GM19043 (cell line): Measurements from ENCODE around the gene TOX3.

Source experiments
- ATAC-seq: cut with Tn5 transposase; IDR thresholded peaks from one replicate; pipeline ENCODE4 v1.9.1; 2021; ENCODE audit warnings: low read depth; ENCODE audit not compliant: unreplicated experiment

The TOX3 gene

DNA sequence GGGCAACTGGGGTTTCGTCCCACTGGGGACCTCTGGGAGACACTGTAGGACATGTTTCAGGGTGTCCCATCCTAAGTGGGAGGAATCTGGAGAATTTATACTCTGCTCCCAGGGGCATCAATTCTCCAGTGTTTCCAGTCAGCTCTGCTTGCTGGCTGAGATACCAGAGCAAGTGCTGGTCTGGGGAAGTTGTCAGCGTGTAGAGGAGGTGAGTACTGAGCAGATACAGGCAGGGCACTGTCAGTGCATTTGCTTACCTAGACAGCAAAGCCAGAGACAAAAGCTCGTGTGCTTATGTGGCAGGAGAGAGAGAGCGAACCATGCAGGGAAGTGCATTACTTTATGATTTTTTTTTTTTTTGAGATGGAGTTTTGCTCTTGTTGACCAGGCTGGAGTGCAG lies 20.2 kb upstream of the TOX3 start:
- ATAC-seq: no peak

DNA sequence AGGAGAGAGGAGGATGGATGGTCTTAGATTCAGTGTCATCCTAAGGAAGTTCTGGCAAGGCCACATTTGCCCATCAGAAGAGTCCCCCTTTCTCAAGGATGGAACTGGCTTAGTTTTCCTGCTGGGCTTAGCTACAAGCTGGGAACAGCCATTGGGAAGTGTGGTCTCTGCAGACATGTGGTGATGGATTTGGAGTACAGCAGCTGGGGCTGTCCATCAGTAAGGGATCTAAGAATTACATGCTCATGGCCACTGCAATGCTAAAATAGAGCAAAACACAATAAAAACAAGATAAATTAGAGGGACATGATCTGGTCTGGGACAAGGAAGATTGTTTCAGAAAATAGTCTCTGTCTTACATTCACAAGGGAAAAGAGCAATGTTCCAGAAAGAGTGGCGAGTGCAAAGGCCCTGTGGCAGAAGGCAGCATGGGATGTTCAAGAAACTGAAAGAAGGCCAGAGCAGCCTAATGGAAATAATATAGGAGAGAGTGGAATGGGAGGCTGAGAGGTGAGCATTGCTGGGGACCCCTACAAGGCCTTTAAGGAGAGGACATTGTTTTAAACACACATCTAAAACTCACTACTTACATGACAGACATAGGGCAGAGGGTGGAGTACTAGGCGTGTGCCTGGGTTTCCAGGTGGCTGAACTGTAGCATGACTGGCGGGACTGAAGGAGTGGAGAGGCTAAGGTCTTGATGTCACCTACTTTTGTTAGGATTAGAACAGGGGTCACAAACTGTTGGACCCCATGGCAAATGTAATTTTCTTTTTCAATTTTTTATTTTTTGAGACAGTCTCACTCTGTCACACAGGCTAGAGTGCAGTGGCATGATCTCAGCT lies 17.0 kb upstream of the TOX3 start:
- no peak for ATAC-seq

DNA sequence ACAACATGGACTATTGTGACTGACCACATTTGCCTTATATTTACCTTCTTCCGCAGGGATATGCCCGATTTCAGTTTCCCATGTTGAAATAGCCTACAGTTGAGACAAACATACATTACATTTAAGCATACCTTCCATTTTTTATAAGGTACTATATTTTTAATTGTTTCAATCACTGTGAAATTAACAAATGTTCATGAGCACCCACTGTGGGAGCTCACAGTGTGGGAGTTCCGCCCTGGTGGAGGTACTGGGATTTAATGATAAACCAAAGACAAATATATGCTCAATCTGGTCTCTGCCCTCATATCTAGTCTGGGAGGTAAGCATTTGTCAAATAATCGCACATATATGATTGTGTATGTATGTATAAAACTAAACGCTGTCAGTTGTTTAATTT lies 15.8 kb upstream of the TOX3 start:
- ATAC-seq: no peak

DNA sequence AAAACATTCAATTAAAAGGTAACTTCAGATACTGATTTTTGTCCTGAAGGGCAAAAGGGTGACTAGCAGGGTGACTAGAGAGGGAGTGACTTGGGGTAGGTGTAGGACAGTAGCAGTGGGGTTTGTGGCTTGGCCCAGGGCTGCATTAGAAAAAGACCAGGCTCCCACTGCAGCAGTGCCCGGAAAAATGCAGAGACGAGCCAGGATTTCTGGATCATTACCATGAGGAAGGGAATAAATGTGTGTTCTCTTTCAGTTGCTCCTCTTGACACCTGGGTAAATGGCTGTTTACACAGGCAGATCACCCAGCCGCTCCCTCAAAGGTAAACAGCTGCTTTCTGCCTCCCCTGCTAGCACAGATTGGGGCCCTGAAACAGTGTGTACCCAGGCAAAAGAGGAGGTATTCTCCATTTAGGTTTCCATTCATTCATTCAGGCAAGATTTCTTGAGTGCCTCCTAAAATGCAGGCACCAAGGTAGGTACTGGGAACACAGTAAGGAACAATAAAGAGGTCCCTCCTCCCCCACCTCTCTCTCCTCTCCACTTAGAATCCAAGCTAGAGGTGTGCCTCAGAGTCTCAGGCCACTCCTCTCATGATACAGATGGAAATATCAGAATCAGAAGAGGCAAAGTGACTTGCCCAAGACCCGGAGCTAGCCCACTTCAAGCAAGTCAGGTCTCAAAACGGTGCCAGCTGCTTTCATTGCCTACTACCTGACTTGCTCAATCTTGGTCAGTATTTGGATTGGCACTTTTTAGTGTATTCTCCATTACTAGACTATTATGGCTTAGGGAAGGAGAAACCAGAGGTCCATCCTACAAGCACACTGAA lies 15.2 kb upstream of the TOX3 start:
- ATAC-seq: no peak

DNA sequence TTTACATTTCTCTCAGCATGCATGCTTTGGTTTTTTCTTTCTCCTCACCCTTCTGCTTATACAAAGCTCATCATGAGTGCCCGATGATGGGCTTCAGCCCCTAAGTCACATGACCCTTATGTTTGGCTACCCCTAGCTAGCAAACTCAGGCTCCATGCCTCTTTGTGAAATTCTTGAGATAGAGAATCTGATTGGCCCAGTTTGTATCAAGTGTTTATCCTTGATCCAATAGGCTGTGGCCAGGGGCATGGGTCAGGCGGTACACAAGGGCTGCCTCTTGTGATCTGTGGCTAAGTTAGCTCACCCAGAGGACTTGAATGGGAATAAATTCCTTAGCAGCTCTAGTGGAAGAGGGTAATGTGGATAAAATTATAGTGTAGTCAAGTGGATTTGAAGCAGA lies 11.5 kb upstream of the TOX3 start:
- ATAC-seq: no peak

DNA sequence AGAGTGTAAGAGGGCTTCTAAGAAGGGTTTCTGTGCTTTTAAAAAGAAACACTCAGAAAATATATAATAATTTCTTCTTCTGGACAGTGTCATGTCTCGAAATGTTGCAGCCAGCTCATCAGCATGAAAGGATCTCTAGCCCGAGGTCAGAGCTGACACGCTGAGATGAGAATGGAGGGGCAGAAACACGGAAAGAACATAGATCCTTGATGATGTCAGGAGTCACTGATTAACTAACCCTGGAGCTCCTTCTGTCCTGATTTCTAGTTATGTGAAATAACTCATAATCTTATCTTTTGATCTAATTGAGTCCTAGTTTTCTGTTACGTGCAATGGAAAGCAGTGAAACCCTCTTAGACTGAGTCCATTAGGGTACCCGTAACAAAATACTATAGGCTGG lies 10.3 kb upstream of the TOX3 start:
- no peak for ATAC-seq

DNA sequence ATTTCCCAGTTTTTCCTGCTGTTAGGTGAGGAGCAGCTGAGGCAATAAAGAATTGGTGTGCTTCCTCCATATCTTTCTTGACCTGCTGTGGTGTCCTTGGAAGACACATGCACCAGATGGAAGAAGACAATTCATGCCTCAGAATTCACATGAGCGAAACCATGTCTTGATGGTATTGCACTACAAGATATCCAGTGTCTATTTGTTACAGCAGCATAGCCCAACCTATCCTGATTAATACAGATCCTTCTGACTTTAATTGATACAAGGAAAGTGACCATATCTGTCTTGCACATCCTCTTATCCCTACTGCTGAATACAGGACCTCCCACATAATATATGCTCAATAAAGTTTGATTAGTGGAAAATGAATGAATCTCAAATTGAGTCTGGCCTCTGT lies 9.1 kb upstream of the TOX3 start:
- ATAC-seq: no peak

DNA sequence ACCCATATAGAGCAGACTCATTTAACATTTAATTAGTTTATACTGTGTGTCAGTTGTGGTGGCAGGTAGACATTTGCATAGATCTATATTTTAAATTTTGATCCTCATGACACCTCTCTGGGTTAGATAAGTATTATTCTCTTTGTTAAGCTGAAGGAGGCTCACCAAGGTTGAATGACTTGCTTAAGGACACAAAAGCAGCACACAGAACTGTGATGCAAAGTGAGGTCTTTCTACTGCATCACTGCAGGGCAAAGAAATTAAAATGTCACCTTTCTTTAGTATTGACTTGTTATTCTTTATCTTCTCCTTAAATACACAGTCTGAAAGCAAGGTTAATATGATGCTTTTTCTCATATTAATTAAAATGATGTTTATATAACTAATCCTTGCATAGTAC lies 8.6 kb upstream of the TOX3 start:
- ATAC-seq: no peak

DNA sequence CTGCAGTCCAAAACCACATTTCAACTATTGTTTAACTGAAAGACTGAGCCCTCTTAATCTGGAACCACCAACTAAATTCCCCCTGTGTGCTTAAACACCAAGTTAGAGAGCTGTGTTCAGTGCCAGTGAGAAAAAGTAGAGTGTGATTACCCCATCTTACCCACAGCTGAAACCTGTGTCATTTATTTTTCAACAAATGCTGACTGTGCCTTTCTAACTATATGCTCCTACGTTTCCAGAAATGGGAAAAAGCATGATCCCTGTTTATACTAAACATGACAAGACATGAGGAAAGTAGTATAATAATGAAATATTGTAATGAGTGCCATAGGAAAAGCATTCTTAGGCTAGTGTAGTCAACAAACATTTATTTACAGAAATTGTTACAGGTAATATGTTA lies 7.4 kb upstream of the TOX3 start:
- no peak for ATAC-seq

DNA sequence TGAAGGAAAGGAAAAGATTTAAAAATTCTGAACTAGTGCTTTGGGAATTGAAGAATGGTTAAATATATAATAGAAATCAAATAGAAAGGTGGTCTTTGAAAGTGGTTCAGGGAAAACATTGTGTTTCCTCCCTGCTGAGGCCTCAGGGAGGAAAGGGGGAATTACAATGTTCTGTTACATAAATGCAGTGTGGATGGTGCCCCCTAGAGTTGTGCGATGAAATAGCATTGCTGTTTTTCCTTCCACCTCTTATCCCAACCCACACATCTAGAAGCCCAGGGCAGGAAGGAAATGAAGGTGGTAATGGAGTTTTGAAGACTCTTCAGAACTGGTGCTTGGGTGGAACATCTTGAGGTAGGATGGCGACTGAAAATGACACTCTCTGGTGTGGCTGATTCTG lies 6.4 kb upstream of the TOX3 start:
- ATAC-seq: no peak

DNA sequence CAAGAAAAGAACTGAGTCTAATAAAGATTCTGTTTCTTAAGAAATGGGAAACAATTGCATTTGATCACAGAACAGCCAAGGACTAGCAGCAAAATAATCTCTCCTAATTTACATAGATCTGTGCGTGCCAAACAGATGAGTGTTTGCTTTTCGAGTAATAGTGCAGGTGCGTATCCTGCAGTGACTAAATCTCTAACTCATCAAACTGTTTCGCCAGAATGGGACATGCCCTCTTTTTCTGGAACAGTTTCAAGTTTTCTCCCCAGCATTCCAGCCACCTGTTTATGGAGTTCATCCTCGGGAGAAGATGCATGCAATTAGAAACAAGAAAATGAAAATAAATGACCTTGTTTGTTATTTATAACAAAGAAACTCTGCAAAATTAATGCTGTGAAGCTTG lies 5.7 kb upstream of the TOX3 start:
- ATAC-seq: no peak

DNA sequence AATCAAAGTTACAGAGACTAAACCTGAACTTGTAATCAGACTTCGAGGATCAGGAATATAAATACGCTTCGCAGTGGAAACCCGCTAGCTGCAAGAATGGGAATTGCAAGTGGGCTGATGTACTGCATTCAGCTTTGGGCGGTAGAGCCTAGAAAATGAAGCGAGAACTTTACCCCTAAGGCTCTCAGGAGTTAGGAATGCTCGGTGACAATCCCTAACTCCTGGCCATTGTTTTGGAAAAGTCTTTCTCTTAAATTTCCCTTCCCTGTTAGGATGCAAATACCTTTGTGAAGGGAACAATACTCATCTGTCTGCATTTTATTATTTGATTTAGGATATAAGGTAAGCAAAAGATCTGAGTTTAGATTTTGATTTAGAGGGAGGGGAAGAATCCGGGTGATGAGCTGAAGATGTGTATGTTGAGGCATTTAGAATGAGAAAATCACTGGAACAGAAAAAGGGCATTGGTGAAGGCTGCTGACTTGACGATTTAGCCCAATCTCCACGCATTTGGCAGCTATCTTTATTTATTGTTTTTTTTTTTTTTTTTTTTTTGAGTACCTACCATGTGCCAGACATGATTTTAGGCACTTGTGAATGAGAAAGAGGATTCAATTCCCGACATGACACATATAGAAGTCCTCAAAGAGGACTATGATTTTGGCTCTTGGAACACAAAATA lies 2.2 kb upstream of the TOX3 start:
- ATAC-seq: no peak

DNA sequence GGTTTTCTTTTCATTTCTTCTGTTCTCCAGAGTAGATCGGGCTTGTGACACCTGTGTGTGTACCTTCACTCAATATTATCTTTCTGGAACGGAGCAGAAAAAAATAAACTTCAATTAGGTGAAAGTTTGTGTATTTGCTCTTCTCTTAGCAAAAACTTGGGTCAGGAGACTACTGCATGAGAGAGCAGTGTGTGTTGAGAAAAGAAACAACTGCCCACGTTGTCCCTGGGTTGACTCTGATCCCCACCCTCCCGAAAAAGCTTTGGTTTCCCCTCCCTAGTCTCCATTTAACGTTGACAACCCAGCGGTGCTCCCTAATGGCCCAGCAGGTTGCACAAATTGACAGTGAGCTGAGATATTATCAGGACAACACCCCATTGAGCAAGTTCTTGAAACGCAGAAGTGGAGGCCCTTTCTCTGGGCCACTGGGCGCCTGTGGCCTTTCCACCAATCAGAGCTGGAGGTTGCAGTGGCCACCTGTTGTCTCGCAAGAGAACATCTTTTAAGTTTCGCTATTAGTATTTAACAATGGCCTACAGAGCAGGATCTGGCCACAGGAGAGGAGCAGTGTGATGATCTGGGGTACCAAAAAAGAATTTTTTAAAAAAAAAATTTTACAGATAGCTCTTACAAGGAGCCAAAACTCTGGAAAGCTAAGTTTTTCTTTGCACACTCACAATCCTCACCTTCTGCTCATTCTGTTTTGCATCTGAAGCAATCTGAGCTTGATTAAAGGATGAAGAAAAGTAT lies 1.5 kb upstream of the TOX3 start:
- ATAC-seq: no peak

DNA sequence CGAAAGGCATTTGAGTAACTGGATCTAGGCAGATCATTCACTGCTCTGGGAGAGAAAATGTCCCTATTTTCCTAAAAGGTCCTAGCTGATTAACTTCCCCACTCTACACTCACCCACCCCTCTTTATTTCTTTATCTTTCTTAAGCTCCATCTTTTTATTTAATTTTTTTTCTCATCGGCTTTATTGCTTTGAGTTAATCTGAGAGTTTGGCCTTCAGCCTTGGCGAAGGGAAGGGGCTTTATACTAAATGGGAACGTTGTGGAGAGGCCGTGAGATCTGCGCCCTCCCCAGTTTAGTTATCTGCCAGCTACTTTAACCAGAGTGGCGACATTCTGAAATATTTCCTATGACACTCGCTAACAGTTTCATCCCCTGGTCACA lies 882 bp upstream of the TOX3 start:
- ATAC-seq: no peak

DNA sequence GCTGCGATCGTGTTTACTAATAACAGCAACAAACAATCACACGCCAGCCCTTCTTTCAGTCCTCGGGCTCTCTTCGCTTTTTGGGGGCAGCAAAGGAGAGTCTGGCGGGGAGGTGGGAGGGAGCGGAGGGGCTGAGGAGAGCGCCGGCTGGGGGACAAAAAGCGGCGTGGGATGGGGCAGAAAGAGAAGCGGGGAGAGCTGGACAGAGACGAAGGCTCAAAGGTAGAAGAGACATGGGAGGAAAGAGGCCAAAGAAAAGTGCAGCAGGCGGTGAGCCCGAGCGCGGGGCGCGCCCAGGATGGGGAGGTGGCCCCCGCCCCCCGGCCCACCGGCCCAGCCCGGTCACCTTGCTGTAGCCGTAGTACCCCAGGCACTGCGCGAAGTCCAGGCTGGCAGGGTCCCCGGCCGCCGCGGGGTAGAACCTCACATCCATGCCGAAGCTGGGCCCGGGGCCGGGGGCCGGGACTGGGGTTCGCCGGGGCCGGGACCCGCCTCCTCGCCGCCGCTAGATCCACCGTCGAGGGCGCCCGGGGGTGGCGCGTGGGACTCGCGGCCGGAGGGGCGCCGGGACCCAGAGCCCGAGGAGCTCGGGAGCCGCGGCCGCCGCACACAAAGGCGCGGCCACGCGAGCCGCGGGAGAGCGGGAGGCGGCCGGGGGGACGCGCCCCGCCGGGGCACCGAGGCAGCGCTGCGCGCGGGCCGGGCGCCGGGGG lies 496 bp downstream of the TOX3 start:
- no peak for ATAC-seq

DNA sequence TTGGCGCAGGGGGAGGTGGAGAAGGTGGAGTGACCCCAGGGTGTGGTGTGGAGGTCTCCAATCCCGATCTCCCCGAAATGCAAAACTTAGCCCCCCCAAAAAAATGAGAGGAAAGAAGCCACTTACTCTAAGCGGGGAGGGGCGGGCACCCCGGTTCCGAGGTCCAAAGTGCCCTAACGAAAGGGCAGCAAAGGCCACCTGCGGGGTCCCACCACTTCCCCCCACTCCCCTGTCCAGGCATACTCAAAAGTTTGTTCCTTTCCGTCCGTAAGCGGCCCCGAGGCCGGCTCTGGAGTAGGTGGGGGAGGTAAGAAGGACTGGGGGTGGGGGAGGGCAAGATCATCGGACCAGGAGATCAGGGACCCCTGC lies 1.1 kb downstream of the TOX3 start:
- no peak for ATAC-seq

DNA sequence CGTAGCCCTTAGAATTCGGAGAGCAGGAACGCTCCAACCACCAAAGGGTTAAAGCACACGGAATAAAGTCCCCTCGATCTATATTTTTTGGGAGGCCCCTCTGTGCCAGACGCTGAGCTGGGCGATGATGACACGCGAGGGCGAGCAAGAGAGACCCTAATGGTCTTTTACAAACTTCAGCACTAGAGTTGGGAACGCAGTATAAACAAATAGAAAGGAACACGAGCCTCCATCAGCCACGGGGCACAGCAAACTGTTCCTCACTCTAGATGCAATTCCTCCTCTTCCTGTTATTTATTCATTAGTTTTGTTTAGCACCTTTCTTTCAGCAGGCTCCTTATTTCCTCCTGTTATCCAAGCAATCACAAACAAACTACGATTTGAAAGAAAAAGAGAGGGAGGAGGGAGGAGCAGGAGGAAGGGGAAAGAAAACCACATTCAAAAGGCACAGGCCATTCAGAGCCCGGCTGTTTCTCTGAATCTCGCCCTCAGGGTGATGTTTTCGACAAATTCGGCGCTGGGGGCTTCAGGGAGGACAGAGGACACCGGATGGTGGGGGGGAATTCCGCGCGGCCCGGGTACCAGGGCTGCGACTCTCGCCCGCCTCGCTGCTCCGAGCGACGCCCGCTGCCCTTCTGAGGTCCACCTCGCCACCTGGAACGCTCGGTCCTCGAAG lies 1.6 kb downstream of the TOX3 start:
- ATAC-seq: no peak

DNA sequence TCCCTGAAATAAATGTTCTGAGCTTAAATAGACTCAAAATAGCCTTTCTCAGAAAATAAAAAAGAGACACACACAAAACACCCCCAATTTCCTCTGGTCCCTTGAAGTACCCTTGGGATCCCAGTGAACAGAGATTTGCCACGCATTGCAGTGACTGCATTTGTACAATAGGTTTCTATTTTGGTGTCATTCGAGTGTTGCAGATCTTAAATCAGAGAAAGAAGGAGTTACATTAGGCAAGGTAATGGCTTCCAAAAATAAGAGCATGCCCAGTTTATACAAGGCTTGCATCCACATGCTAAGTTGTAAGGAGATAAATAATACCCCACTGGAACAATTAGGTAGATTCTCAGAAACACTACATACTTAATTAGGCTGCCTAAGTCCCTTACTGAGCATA lies 2.2 kb downstream of the TOX3 start:
- no peak for ATAC-seq

DNA sequence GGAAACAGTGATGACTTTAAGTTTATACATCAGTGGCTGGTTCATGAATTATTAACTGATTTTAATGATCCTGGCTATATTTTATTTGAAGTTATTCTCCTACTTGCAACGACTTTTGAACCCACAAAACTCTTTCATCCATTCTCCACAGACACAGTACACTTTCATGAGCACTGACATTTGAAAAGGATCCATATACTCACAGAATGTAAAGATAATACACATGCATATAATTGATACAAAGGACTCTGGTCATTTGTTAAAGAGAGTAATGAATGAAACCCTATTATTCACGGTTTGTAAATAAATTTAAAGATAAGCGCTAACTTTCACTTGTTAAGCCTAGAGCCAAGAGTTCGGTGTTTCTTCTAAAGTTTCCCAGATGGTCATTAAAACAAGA lies 3.3 kb downstream of the TOX3 start:
- no peak for ATAC-seq

DNA sequence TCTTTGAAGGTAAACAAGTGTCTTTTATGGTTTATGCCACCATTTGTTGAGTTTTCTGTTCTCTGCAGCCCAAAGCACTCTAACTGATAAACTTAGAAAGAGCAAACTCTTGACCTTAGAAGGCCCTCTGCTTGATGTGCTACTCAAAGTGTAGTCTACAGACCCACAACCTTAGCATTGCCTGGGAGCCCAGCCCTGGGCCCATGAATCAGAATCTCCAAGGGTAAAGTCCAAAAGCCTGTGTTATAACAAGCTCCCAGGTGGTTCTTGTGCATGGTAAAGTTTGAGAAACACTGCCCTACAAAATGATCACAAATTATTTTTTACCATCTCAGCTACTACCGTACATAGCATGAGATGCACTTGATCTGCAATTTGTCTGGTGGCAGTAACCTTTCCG lies 6.0 kb downstream of the TOX3 start:
- no peak for ATAC-seq
